Liver (tissue), 5 donors: ENCODE data around the gene SSNA1. TPM values are rescaled to one million over a fixed set of nuclear protein-coding genes. Genes with fewer than 3 reads are reported as not detected.

Experiments used
- polyA plus RNA-seq, 2 donors: library from polyadenylated mRNA; stranded (reverse) in 1 of 2; unstranded in 1 of 2; fragments of 200-250 nt in 1 of 2; fragments of >200 nt in 1 of 2; fragmentation: Nextera tagmentation in 1 of 2; extraction: Ambion mirVana in 1 of 2; gene quantifications; one replicate each; pipeline versions ENCODE4 v1.2.1 to v1.2.3, GENCODE V29; 2013 to 2015
- small RNA-seq: library from RNA; depleted of rRNA; stranded (forward); fragments of <200 nt; gene quantifications from one replicate; pipeline ENCODE3, GENCODE V24; 2014
- total RNA-seq, 2 donors: library from RNA; depleted of rRNA; stranded (reverse); fragments of >200 nt; gene quantifications; one replicate each; pipeline ENCODE4 v1.2.3, GENCODE V29; 2014
- donor health status: healthy.
- donor health status: healthy.
- donor health status: healthy.

SSNA1 gene
- total and polyA plus RNA-seq, 4 donors: 29.8 to 44.2 (median 40.3) TPM

Small RNA genes within 50 kb of the gene (small RNA-seq; reads per million reads assigned to genes)
- not detected for gene MIR3621

Other genes with a start within 250 kb of the SSNA1 start
Only the 30 nearest of the 33 such genes appear.
- 1 to 10 TPM in 1 of 2 donors, under 1 TPM in 1; 0.23 to 5.4 TPM for gene PTGDS, start 211.2 kb upstream of the SSNA1 start, total RNA-seq
- 10 to 100 TPM in 1 of 2 donors, 1 to 10 TPM in 1; 7.4 to 15.2 TPM for gene PTGDS, start 211.2 kb upstream of the SSNA1 start, polyA plus RNA-seq
- under 1 TPM in 1 of 2 donors, not detected in 1; 0.08 TPM for gene LCNL1, start 205.7 kb upstream of the SSNA1 start, total RNA-seq
- gene LCNL1, start 205.7 kb upstream of the SSNA1 start, polyA plus RNA-seq: under 1 TPM in 1 of 2 donors, not detected in 1; 0.01 TPM
- 1 to 10 TPM; 7.3 to 9.0 TPM for gene PAXX, start 196.3 kb upstream of the SSNA1 start, total RNA-seq
- gene PAXX, start 196.3 kb upstream of the SSNA1 start, polyA plus RNA-seq: 10 to 100 TPM; 29.4 to 34.1 TPM
- under 1 TPM; 0.33 to 0.42 TPM for gene CLIC3, start 192.1 kb upstream of the SSNA1 start, total RNA-seq
- under 1 TPM; 0.38 to 0.83 TPM for gene CLIC3, start 192.1 kb upstream of the SSNA1 start, polyA plus RNA-seq
- 10 to 100 TPM in 1 of 2 donors, 1 to 10 TPM in 1; 2.9 to 15.2 TPM for gene ABCA2, start 160.4 kb upstream of the SSNA1 start, total RNA-seq
- 10 to 100 TPM in 1 of 2 donors, 1 to 10 TPM in 1; 9.5 to 15.1 TPM for gene ABCA2, start 160.4 kb upstream of the SSNA1 start, polyA plus RNA-seq
- gene FUT7, start 156.6 kb upstream of the SSNA1 start, total RNA-seq: under 1 TPM; 0.37 to 0.67 TPM
- gene FUT7, start 156.6 kb upstream of the SSNA1 start, polyA plus RNA-seq: under 1 TPM in 1 of 2 donors, not detected in 1; 0.14 TPM
- gene NPDC1, start 142.5 kb upstream of the SSNA1 start, total RNA-seq: 1 to 10 TPM; 2.7 to 5.6 TPM
- 10 to 100 TPM in 1 of 2 donors, 1 to 10 TPM in 1; 9.0 to 14.5 TPM for gene NPDC1, start 142.5 kb upstream of the SSNA1 start, polyA plus RNA-seq
- gene ENTPD2, start 134.6 kb upstream of the SSNA1 start, total RNA-seq: under 1 TPM; 0.09 to 0.25 TPM
- under 1 TPM; 0.17 to 0.40 TPM for gene ENTPD2, start 134.6 kb upstream of the SSNA1 start, polyA plus RNA-seq
- 1 to 10 TPM in 1 of 2 donors, under 1 TPM in 1; 0.08 to 1.8 TPM for gene SAPCD2, start 118.1 kb upstream of the SSNA1 start, total RNA-seq
- gene SAPCD2, start 118.1 kb upstream of the SSNA1 start, polyA plus RNA-seq: under 1 TPM; 0.06 to 0.38 TPM
- 1 to 10 TPM; 1.8 to 2.3 TPM for gene UAP1L1, start 111.2 kb upstream of the SSNA1 start, total RNA-seq
- gene UAP1L1, start 111.2 kb upstream of the SSNA1 start, polyA plus RNA-seq: 1 to 10 TPM in 1 of 2 donors, under 1 TPM in 1; 0.35 to 1.6 TPM
- 10 to 100 TPM; 19.9 to 31.8 TPM for gene MAN1B1, start 101.7 kb upstream of the SSNA1 start, total RNA-seq
- 10 to 100 TPM; 23.2 to 29.7 TPM for gene MAN1B1, start 101.7 kb upstream of the SSNA1 start, polyA plus RNA-seq
- 10 to 100 TPM; 25.0 to 38.8 TPM for gene DPP7, start 73.9 kb upstream of the SSNA1 start, total RNA-seq
- gene DPP7, start 73.9 kb upstream of the SSNA1 start, polyA plus RNA-seq: 10 to 100 TPM; 62.6 to 71.1 TPM
- gene GRIN1, start 49.5 kb upstream of the SSNA1 start, total RNA-seq: not detected
- gene GRIN1, start 49.5 kb upstream of the SSNA1 start, polyA plus RNA-seq: under 1 TPM in 1 of 2 donors, not detected in 1; 0.05 TPM
- gene LRRC26, start 18.6 kb upstream of the SSNA1 start, total RNA-seq: under 1 TPM in 1 of 2 donors, not detected in 1; 0.17 TPM
- gene LRRC26, start 18.6 kb upstream of the SSNA1 start, polyA plus RNA-seq: under 1 TPM in 1 of 2 donors, not detected in 1; 0.09 TPM
- gene TMEM210, start 16.6 kb upstream of the SSNA1 start, total RNA-seq: not detected
- not detected for gene TMEM210, start 16.6 kb upstream of the SSNA1 start, polyA plus RNA-seq
- 10 to 100 TPM; 19.4 to 32.6 TPM for gene ANAPC2, start 116 bp upstream of the SSNA1 start, total RNA-seq
- gene ANAPC2, start 116 bp upstream of the SSNA1 start, polyA plus RNA-seq: 10 to 100 TPM in 1 of 2 donors, 1 to 10 TPM in 1; 9.3 to 19.9 TPM
- gene TPRN, start 12.1 kb downstream of the SSNA1 start, total RNA-seq: 10 to 100 TPM in 1 of 2 donors, 1 to 10 TPM in 1; 5.4 to 15.8 TPM
- 10 to 100 TPM in 1 of 2 donors, 1 to 10 TPM in 1; 6.5 to 20.1 TPM for gene TPRN, start 12.1 kb downstream of the SSNA1 start, polyA plus RNA-seq
- 10 to 100 TPM; 19.9 to 21.5 TPM for gene TMEM203, start 17.0 kb downstream of the SSNA1 start, total RNA-seq
- 10 to 100 TPM; 21.4 to 27.5 TPM for gene TMEM203, start 17.0 kb downstream of the SSNA1 start, polyA plus RNA-seq
- gene NDOR1, start 17.0 kb downstream of the SSNA1 start, total RNA-seq: 1 to 10 TPM; 2.9 to 4.7 TPM
- gene NDOR1, start 17.0 kb downstream of the SSNA1 start, polyA plus RNA-seq: 1 to 10 TPM; 2.5 to 3.5 TPM
- gene RNF208, start 33.6 kb downstream of the SSNA1 start, total RNA-seq: under 1 TPM; 0.28 to 0.59 TPM
- 1 to 10 TPM; 4.6 to 7.1 TPM for gene RNF208, start 33.6 kb downstream of the SSNA1 start, polyA plus RNA-seq
- gene CYSRT1, start 36.5 kb downstream of the SSNA1 start, total RNA-seq: under 1 TPM; 0.14 to 0.25 TPM
- gene CYSRT1, start 36.5 kb downstream of the SSNA1 start, polyA plus RNA-seq: under 1 TPM; 0.15 to 0.50 TPM
- not detected for gene RNF224, start 38.8 kb downstream of the SSNA1 start, total RNA-seq
- not detected for gene RNF224, start 38.8 kb downstream of the SSNA1 start, polyA plus RNA-seq
- gene SLC34A3, start 42.2 kb downstream of the SSNA1 start, total RNA-seq: not detected
- not detected for gene SLC34A3, start 42.2 kb downstream of the SSNA1 start, polyA plus RNA-seq
- gene TUBB4B, start 52.6 kb downstream of the SSNA1 start, total RNA-seq: 100 to 1,000 TPM; 179 to 191 TPM
- 100 to 1,000 TPM; 173 to 199 TPM for gene TUBB4B, start 52.6 kb downstream of the SSNA1 start, polyA plus RNA-seq
- not detected for gene STPG3, start 62.6 kb downstream of the SSNA1 start, total RNA-seq
- gene STPG3, start 62.6 kb downstream of the SSNA1 start, polyA plus RNA-seq: not detected
- 10 to 100 TPM; 16.5 to 19.7 TPM for gene NELFB, start 66.7 kb downstream of the SSNA1 start, total RNA-seq
- gene NELFB, start 66.7 kb downstream of the SSNA1 start, polyA plus RNA-seq: 10 to 100 TPM in 1 of 2 donors, 1 to 10 TPM in 1; 4.7 to 24.6 TPM
- 1 to 10 TPM; 5.0 to 5.1 TPM for gene TOR4A, start 89.0 kb downstream of the SSNA1 start, total RNA-seq
- gene TOR4A, start 89.0 kb downstream of the SSNA1 start, polyA plus RNA-seq: 1 to 10 TPM in 1 of 2 donors, under 1 TPM in 1; 0.35 to 3.6 TPM
- gene NRARP, start 113.6 kb downstream of the SSNA1 start, total RNA-seq: 1 to 10 TPM in 1 of 2 donors, under 1 TPM in 1; 0.93 to 1.3 TPM
- gene NRARP, start 113.6 kb downstream of the SSNA1 start, polyA plus RNA-seq: under 1 TPM in 1 of 2 donors, not detected in 1; 0.48 TPM
- 1 to 10 TPM; 2.5 to 6.7 TPM for gene EXD3, start 234.5 kb downstream of the SSNA1 start, total RNA-seq
- gene EXD3, start 234.5 kb downstream of the SSNA1 start, polyA plus RNA-seq: 1 to 10 TPM; 3.6 to 3.7 TPM
- gene NOXA1, start 234.7 kb downstream of the SSNA1 start, total RNA-seq: 1 to 10 TPM; 1.3 to 2.4 TPM
- 1 to 10 TPM; 2.4 to 3.6 TPM for gene NOXA1, start 234.7 kb downstream of the SSNA1 start, polyA plus RNA-seq